HEK293T (cell line): ENCODE measurements around the gene GPR17.

Source experiments
- ARNT ChIP-seq: fragments of 450-650 bp; IDR thresholded peaks from 2 replicates; pipeline ENCODE4 v1.6.1; 2017; ENCODE audit warnings: mild to moderate bottlenecking
- BHLHE40 ChIP-seq: fragments of 450-650 bp; IDR thresholded peaks from 2 replicates; pipeline ENCODE4 v1.6.1; 2016; ENCODE audit warnings: mild to moderate bottlenecking, moderate library complexity, borderline replicate concordance
- ELF4 ChIP-seq: fragments of 450-650 bp; IDR thresholded peaks from 2 replicates; pipeline ENCODE4 v1.6.1; 2017; ENCODE audit warnings: antibody characterized with exemption
- FOXA1 ChIP-seq: fragments of 450-650 bp; IDR thresholded peaks from 2 replicates; pipeline ENCODE4 v1.6.1; 2016; ENCODE audit warnings: mild to moderate bottlenecking
- FOXK2 ChIP-seq: fragments of 450-650 bp; IDR thresholded peaks from 2 replicates; pipeline ENCODE4 v1.6.1; 2016; ENCODE audit warnings: mild to moderate bottlenecking
- FOXM1 ChIP-seq: fragments of 450-650 bp; IDR thresholded peaks from 2 replicates; pipeline ENCODE4 v1.6.1; 2017; ENCODE audit warnings: mild to moderate bottlenecking, borderline replicate concordance
- L3MBTL2 ChIP-seq: fragments of 450-650 bp; conservative IDR thresholded peaks from 2 replicates; pipeline ENCODE4 v1.6.1; 2016; ENCODE audit warnings: mild to moderate bottlenecking
- NFRKB ChIP-seq: fragments of 450-650 bp; IDR thresholded peaks from 2 replicates; pipeline ENCODE4 v1.6.1; 2016; ENCODE audit warnings: mild to moderate bottlenecking, moderate library complexity
- SP1 ChIP-seq: fragments of 450-650 bp; IDR thresholded peaks from 2 replicates; pipeline ENCODE4 v1.6.1; 2017
- SUZ12 ChIP-seq: fragments of 450-650 bp; IDR thresholded peaks from 2 replicates; pipeline ENCODE4 v1.6.1; 2016; ENCODE audit warnings: mild to moderate bottlenecking
- TARDBP ChIP-seq: fragments of 450-650 bp; IDR thresholded peaks from 2 replicates; pipeline ENCODE4 v1.6.1; 2016
- TF ChIP-seq, protein P1 (sequence below): fragments of 450-650 bp; IDR thresholded peaks from 2 replicates; pipeline ENCODE4 v1.6.1; 2016

DNA sequence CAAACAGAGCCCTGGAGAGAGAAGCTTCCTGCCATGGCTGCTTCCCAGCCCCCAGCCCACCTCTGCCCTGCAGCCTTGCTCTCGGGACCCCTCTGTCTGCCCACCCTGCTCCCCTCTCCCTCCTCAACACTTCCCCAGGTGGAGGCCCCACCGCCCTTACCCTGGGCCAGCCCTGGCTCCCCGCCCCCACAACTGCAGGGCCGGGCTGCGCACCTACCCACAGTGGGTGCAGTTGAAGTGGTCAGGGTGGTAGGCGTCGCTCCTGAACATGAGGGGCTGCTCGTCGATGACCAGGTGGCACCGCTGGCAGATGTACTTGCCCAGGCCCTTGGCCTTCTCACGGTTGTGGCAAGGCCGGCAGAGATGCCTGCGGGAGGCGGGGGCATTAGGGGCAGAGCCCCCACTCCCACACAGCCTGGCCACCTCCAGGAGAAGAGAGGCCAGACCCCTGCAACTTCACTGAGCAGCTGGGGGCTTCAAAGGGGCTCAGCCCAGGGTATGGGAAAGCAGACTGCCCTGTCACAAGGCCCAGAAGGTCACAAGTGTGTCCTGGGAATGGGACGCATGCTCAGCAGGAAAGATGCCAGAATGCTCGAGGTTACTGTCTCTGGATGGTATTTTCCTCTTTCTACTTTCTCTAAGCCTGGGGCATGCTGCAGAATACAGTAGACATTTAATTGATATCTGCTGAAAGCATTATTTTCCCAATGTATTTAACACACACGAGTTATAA lies 3.1 kb upstream of the GPR17 start:
- TF ChIP-seq L3MBTL2 (no peak), FOXA1 (no peak), ARNT (no peak), FOXM1 (no peak), SP1 (no peak), SUZ12 (no peak), BHLHE40 (no peak), ELF4 (no peak), NFRKB (no peak), TARDBP (no peak), FOXK2 (no peak)
- TF ChIP-seq, protein P1, sequence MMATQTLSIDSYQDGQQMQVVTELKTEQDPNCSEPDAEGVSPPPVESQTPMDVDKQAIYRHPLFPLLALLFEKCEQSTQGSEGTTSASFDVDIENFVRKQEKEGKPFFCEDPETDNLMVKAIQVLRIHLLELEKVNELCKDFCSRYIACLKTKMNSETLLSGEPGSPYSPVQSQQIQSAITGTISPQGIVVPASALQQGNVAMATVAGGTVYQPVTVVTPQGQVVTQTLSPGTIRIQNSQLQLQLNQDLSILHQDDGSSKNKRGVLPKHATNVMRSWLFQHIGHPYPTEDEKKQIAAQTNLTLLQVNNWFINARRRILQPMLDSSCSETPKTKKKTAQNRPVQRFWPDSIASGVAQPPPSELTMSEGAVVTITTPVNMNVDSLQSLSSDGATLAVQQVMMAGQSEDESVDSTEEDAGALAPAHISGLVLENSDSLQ, result no peak
